Stomach smooth muscle (tissue), 2 donors: Measurements from ENCODE around the gene PRR33.

Source experiments
- H3K27ac ChIP-seq: one replicate; pipeline ENCODE4 v1.7.0; 2013; ENCODE audit warnings: mild to moderate bottlenecking, low read length, inconsistent platforms
- H3K27me3 ChIP-seq, 2 donors: one replicate each; pipeline ENCODE4 v1.7.0; 2013; ENCODE audit warnings: low read length in 2 of 2; ENCODE audit not compliant: insufficient read depth in 2 of 2, control insufficient read depth in 1 of 2
- H3K36me3 ChIP-seq, 2 donors: one replicate each; pipeline ENCODE4 v1.7.0; 2013; ENCODE audit warnings: low read length in 2 of 2; ENCODE audit not compliant: control insufficient read depth in 2 of 2, insufficient read depth in 2 of 2
- H3K4me1 ChIP-seq: one replicate; pipeline ENCODE4 v1.7.0; 2013; ENCODE audit warnings: low read length; ENCODE audit not compliant: control insufficient read depth, insufficient read depth
- H3K4me3 ChIP-seq, 2 donors: one replicate each; pipeline ENCODE4 v1.7.0; 2013; ENCODE audit warnings: low read length in 2 of 2
- H3K9ac ChIP-seq, 2 donors: one replicate each; pipeline ENCODE4 v1.7.0; 2013; ENCODE audit warnings: low read length in 2 of 2, mild to moderate bottlenecking in 1 of 2
- H3K9me3 ChIP-seq, 2 donors: one replicate each; pipeline ENCODE4 v1.7.0; 2013; ENCODE audit warnings: low read length in 2 of 2; ENCODE audit not compliant: control insufficient read depth in 2 of 2
- donor health status: healthy.
- donor health status: Pancreatic carcinoma.

PRR33 gene

GRCh38 chr11:1871531-1871930 is 20.2 kb downstream of the PRR33 start:
- Histone ChIP-seq H3K9me3 (no peaks in the 10 kb centered on the region), H3K27me3 (peaks cover 14 to 17% of the 10 kb centered on the region in 2 donors), H3K36me3 (no peaks in the 10 kb centered on the region), H3K4me1 (peaks cover 29% of the 10 kb centered on the region), H3K27ac (no peak overlapping the region), H3K4me3 (peak overlapping the region in 1 of 2 donors; percentile 67), H3K9ac (no peak overlapping the region)

- H3K9me3 ChIP-seq: no peaks in the 10 kb centered on the region
- peaks cover 27% of the 10 kb centered on the region for H3K4me1 ChIP-seq
- no peaks in the 10 kb centered on the region for H3K36me3 ChIP-seq
- H3K4me3 ChIP-seq: peak overlapping the region in 1 of 2 donors; percentile 67
- H3K27me3 ChIP-seq: peaks cover 14 to 15% of the 10 kb centered on the region in 2 donors
- H3K27ac ChIP-seq: no peak overlapping the region
- H3K9ac ChIP-seq: no peak overlapping the region
These were observed 20.8 kb downstream of the PRR33 start for GRCh38 chr11:1870721-1871466.

- Histone ChIP-seq H3K4me3 (peak overlapping the region in 1 of 2 donors; percentile 67), H3K4me1 (peaks cover 31% of the 10 kb centered on the region)
These were observed 21.4 kb downstream of the PRR33 start for GRCh38 chr11:1870326-1870696.

GRCh38 chr11:1869427-1870325 is 22.0 kb downstream of the PRR33 start:
- no peaks in the 10 kb centered on the region for H3K9me3 ChIP-seq
- no peak overlapping the region for H3K27ac ChIP-seq
- H3K36me3 ChIP-seq: no peaks in the 10 kb centered on the region
- H3K9ac ChIP-seq: no peak overlapping the region
- peaks cover 37% of the 10 kb centered on the region for H3K4me1 ChIP-seq
- H3K27me3 ChIP-seq: peaks cover 13 to 14% of the 10 kb centered on the region in 2 donors
- H3K4me3 ChIP-seq: peak overlapping the region in 1 of 2 donors; percentile 67

More at GRCh38 chr11:1870326-1870696, 21.4 kb downstream of the PRR33 start:
- Histone ChIP-seq H3K27ac (no peak overlapping the region), H3K36me3 (no peaks in the 10 kb centered on the region), H3K9me3 (no peaks in the 10 kb centered on the region), H3K9ac (no peak overlapping the region), H3K27me3 (peaks cover 14% of the 10 kb centered on the region in 2 donors)

- peaks cover 13 to 14% of the 10 kb centered on the region in 2 donors for H3K27me3 ChIP-seq
- no peaks in the 10 kb centered on the region for H3K36me3 ChIP-seq
- H3K4me3 ChIP-seq: peak overlapping the region in 1 of 2 donors; percentile 67
- H3K27ac ChIP-seq: peak overlapping the region; percentile 46
- peaks cover 44% of the 10 kb centered on the region for H3K4me1 ChIP-seq
- H3K9ac ChIP-seq: no peak overlapping the region
- no peaks in the 10 kb centered on the region for H3K9me3 ChIP-seq
These were observed 22.9 kb downstream of the PRR33 start for GRCh38 chr11:1868636-1869291.

GRCh38 chr11:1868056-1868635 is 23.5 kb downstream of the PRR33 start:
- no peaks in the 10 kb centered on the region for H3K36me3 ChIP-seq
- peaks cover 50% of the 10 kb centered on the region for H3K4me1 ChIP-seq
- peak overlapping the region in 1 of 2 donors; percentile 67 for H3K4me3 ChIP-seq
- H3K27ac ChIP-seq: no peak overlapping the region
- peaks cover 13 to 14% of the 10 kb centered on the region in 2 donors for H3K27me3 ChIP-seq
- H3K9me3 ChIP-seq: no peaks in the 10 kb centered on the region
- H3K9ac ChIP-seq: no peak overlapping the region

GRCh38 chr11:1867381-1867780 is 24.3 kb downstream of the PRR33 start:
- H3K4me3 ChIP-seq: no peak overlapping the region

GRCh38 chr11:1866776-1867175 is 24.9 kb downstream of the PRR33 start:
- H3K9me3 ChIP-seq: no peaks in the 10 kb centered on the region
- H3K27me3 ChIP-seq: peaks cover 13 to 14% of the 10 kb centered on the region in 2 donors
- no peak overlapping the region for H3K9ac ChIP-seq
- no peaks in the 10 kb centered on the region for H3K36me3 ChIP-seq
- peak overlapping the region in 1 of 2 donors; percentile 35 for H3K4me3 ChIP-seq
- H3K4me1 ChIP-seq: peaks cover 52% of the 10 kb centered on the region
- no peak overlapping the region for H3K27ac ChIP-seq

More at GRCh38 chr11:1867381-1867780, 24.3 kb downstream of the PRR33 start:
- Histone ChIP-seq H3K9ac (no peak overlapping the region), H3K9me3 (no peaks in the 10 kb centered on the region), H3K27ac (no peak overlapping the region), H3K27me3 (peaks cover 13 to 14% of the 10 kb centered on the region in 2 donors), H3K36me3 (no peaks in the 10 kb centered on the region), H3K4me1 (peaks cover 52% of the 10 kb centered on the region)

- peak overlapping the region in 1 of 2 donors; percentile 21 for H3K9ac ChIP-seq
- no peak overlapping the region for H3K27ac ChIP-seq
- peak overlapping the region in 1 of 2 donors; percentile 71 for H3K4me3 ChIP-seq
- H3K9me3 ChIP-seq: no peaks in the 10 kb centered on the region
- peaks cover 52% of the 10 kb centered on the region for H3K4me1 ChIP-seq
- H3K36me3 ChIP-seq: no peaks in the 10 kb centered on the region
- H3K27me3 ChIP-seq: peaks cover 8 to 12% of the 10 kb centered on the region in 2 donors
These were observed 25.5 kb downstream of the PRR33 start for GRCh38 chr11:1866226-1866625.
